Keratinocyte (primary cell): Measurements from ENCODE around the gene CAT. TPM values are rescaled to one million over a fixed set of nuclear protein-coding genes. Genes with fewer than 3 reads are reported as not detected.

ENCODE experiments used
- DNase-seq: peaks from one replicate; pipeline ENCODE4 v3.0.0-alpha.2; 2011; ENCODE audit warnings: low read depth, missing footprints, low spot score
- FAIRE-seq: peaks from 2 replicates; lab custom pipeline; 2011; peaks lifted over from hg19 to GRCh38; lab: Jason Lieb, UNC
- H2AFZ ChIP-seq: 2 replicates; pipeline ENCODE4 v1.6.0; 2012; ENCODE audit warnings: low read length, control low read depth, inconsistent platforms; ENCODE audit not compliant: control insufficient read depth
- H3K27ac ChIP-seq: 2 replicates; pipeline ENCODE4 v1.5.1; 2011; ENCODE audit warnings: low read length; ENCODE audit not compliant: control insufficient read depth, insufficient read depth
- H3K27me3 ChIP-seq: 3 replicates; pipeline ENCODE4 v1.6.0; 2011; ENCODE audit warnings: low read length; ENCODE audit not compliant: control insufficient read depth, insufficient read depth; ENCODE audit errors: extremely low read depth
- H3K36me3 ChIP-seq, 2 experiments: 2 replicates in 1 of 2; 3 replicates in 1 of 2; pipeline ENCODE4 v1.5.1; 2011; ENCODE audit warnings: low read length in 2 of 2, mild to moderate bottlenecking in 1 of 2; ENCODE audit not compliant: control insufficient read depth in 2 of 2, insufficient read depth in 2 of 2; ENCODE audit errors: extremely low read depth in 1 of 2
- H3K4me1 ChIP-seq: 3 replicates; pipeline ENCODE4 v1.5.1; 2011; ENCODE audit warnings: low read length; ENCODE audit not compliant: control insufficient read depth, insufficient read depth; ENCODE audit errors: extremely low read depth
- H3K4me2 ChIP-seq: 3 replicates; pipeline ENCODE4 v1.6.0; 2011; ENCODE audit warnings: low read depth, low read length; ENCODE audit not compliant: control insufficient read depth, insufficient read depth; ENCODE audit errors: extremely low read depth
- H3K4me3 ChIP-seq, 3 experiments: fragments of 200-600 bp in 1 of 3; sonication (generic) in 1 of 3; 2 replicates in 2 of 3; 3 replicates in 1 of 3; pipeline ENCODE4 v1.5.1; 2011 to 2016; ENCODE audit warnings: low read length in 3 of 3, mild to moderate bottlenecking in 3 of 3, control low read depth in 2 of 3, inconsistent platforms in 1 of 3, low read depth in 1 of 3, mixed read lengths in 1 of 3, mixed run types in 1 of 3, moderate library complexity in 1 of 3; ENCODE audit not compliant: control insufficient read depth in 2 of 3, insufficient read depth in 2 of 3; ENCODE audit errors: extremely low read depth in 1 of 3
- H3K79me2 ChIP-seq: 2 replicates; pipeline ENCODE4 v1.6.0; 2012; ENCODE audit warnings: low read length; ENCODE audit not compliant: control insufficient read depth, insufficient read depth
- H3K9ac ChIP-seq: 3 replicates; pipeline ENCODE4 v1.6.0; 2011; ENCODE audit warnings: low read length; ENCODE audit not compliant: control insufficient read depth, insufficient read depth; ENCODE audit errors: extremely low read depth
- H3K9me1 ChIP-seq: 3 replicates; pipeline ENCODE4 v1.6.0; 2011; ENCODE audit warnings: low read length; ENCODE audit not compliant: control insufficient read depth, insufficient read depth; ENCODE audit errors: extremely low read depth
- H3K9me3 ChIP-seq: 2 replicates; pipeline ENCODE4 v1.5.1; 2012; ENCODE audit warnings: low read depth, low read length; ENCODE audit not compliant: control insufficient read depth
- H4K20me1 ChIP-seq: 3 replicates; pipeline ENCODE4 v1.6.0; 2011; ENCODE audit warnings: low read length; ENCODE audit not compliant: control insufficient read depth, insufficient read depth; ENCODE audit errors: extremely low read depth
- EZH2 ChIP-seq: IDR thresholded peaks from one replicate; pipeline ENCODE4 v1.6.1; 2012; ENCODE audit warnings: inconsistent platforms, mild to moderate bottlenecking, low read length, moderate library complexity
- dilution Hi-C: fragments of 300-500 bp; cut with MboI; formaldehyde crosslinking; loops from one replicate; pipeline ENCODE4 v1.7.0; 2020; ENCODE audit warnings: low sequenced_read_pairs; ENCODE audit not compliant: extremely low pct_ligation_motif_present
- polyA plus RNA-seq, 5 experiments: library from polyadenylated mRNA; depleted of rRNA in 3 of 5; stranded (reverse) in 3 of 5; stranded (forward) in 1 of 5; unstranded in 1 of 5; fragments of >200 nt; gene quantifications; 1 replicate in 1 of 5; 2 replicates in 3 of 5; 3 replicates in 1 of 5; pipeline versions ENCODE4 v1.2.1 to v1.2.3, GENCODE V29; 2011 to 2012; ENCODE audit warnings: missing spikeins in 2 of 5, low read depth in 1 of 5, low replicate concordance in 1 of 5
- TF ChIP-seq, protein P1 (sequence below), 3 experiments: IDR thresholded peaks in 1 of 3; conservative IDR thresholded peaks in 1 of 3; optimal IDR thresholded peaks in 1 of 3; 2 replicates in 2 of 3; 3 replicates in 1 of 3; pipeline versions ENCODE3 to v1.5.1; 2011; ENCODE audit warnings: low read length in 3 of 3, mild to moderate bottlenecking in 3 of 3, moderate library complexity in 2 of 3, control low read depth in 1 of 3, inconsistent platforms in 1 of 3; ENCODE audit not compliant: insufficient read depth in 2 of 3; ENCODE audit errors: extremely low read depth in 1 of 3

Gene CAT
- polyA plus RNA-seq, 1 donor (not counting 4 experiments of a cell fraction or from before 2014, with no cell fraction given), result 94.8 TPM

GRCh38 chr11:34461215-34461614 lies 22.5 kb downstream of the CAT start:
- H3K27me3 ChIP-seq, result no peaks in the 10 kb centered on the region
- H3K27ac ChIP-seq, result no peak overlapping the region
- no peaks in the 10 kb centered on the region for H3K79me2 ChIP-seq
- dilution Hi-C loops, result no loop called here
- no peaks in the 10 kb centered on the region for H3K9me3 ChIP-seq
- FAIRE-seq (no peak), DNase-seq (no peak)
- H3K4me2 ChIP-seq, result no peak overlapping the region
- H3K9me1 ChIP-seq, result no peaks in the 10 kb centered on the region
- TF ChIP-seq EZH2, result no peak
- TF ChIP-seq, protein P1, sequence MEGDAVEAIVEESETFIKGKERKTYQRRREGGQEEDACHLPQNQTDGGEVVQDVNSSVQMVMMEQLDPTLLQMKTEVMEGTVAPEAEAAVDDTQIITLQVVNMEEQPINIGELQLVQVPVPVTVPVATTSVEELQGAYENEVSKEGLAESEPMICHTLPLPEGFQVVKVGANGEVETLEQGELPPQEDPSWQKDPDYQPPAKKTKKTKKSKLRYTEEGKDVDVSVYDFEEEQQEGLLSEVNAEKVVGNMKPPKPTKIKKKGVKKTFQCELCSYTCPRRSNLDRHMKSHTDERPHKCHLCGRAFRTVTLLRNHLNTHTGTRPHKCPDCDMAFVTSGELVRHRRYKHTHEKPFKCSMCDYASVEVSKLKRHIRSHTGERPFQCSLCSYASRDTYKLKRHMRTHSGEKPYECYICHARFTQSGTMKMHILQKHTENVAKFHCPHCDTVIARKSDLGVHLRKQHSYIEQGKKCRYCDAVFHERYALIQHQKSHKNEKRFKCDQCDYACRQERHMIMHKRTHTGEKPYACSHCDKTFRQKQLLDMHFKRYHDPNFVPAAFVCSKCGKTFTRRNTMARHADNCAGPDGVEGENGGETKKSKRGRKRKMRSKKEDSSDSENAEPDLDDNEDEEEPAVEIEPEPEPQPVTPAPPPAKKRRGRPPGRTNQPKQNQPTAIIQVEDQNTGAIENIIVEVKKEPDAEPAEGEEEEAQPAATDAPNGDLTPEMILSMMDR (optimal IDR thresholded peaks at IDR 0.05 in 1 of 3, IDR thresholded peaks at IDR 0.05 in 1 of 3, conservative IDR thresholded peaks at IDR 0.05 in 1 of 3; ENCODE audit: extremely low read depth in 1 of 3, insufficient read depth in 2 of 3, low read length in 3 of 3), result no peak
- H3K36me3 ChIP-seq, result peaks cover 19% of the 10 kb centered on the region in 2 experiments
- H3K9ac ChIP-seq, result no peak overlapping the region
- H3K4me3 ChIP-seq, result no peak overlapping the region
- H4K20me1 ChIP-seq, result no peaks in the 10 kb centered on the region
- H2AFZ ChIP-seq, result no peak overlapping the region
- H3K4me1 ChIP-seq, result no peaks in the 10 kb centered on the region

GRCh38 chr11:34464591-34465051 lies 25.9 kb downstream of the CAT start:
- no peak overlapping the region for H3K9ac ChIP-seq
- no peak for TF ChIP-seq EZH2
- TF ChIP-seq, protein P1 (optimal IDR thresholded peaks at IDR 0.05 in 1 of 3, IDR thresholded peaks at IDR 0.05 in 1 of 3, conservative IDR thresholded peaks at IDR 0.05 in 1 of 3; ENCODE audit: extremely low read depth in 1 of 3, insufficient read depth in 2 of 3, low read length in 3 of 3), result no peak
- dilution Hi-C loops, result no loop called here
- H3K4me2 ChIP-seq, result no peak overlapping the region
- H3K9me1 ChIP-seq, result no peaks in the 10 kb centered on the region
- no peaks in the 10 kb centered on the region for H3K9me3 ChIP-seq
- FAIRE-seq (no peak), DNase-seq (no peak)
- H2AFZ ChIP-seq, result no peak overlapping the region
- H3K4me3 ChIP-seq, result no peak overlapping the region
- H3K27ac ChIP-seq, result no peak overlapping the region
- H4K20me1 ChIP-seq, result no peaks in the 10 kb centered on the region
- no peaks in the 10 kb centered on the region for H3K79me2 ChIP-seq
- no peaks in the 10 kb centered on the region for H3K4me1 ChIP-seq
- no peaks in the 10 kb centered on the region for H3K27me3 ChIP-seq
- H3K36me3 ChIP-seq, result peaks cover 8 to 27% of the 10 kb centered on the region in 2 experiments
